DOHH2 (cell line): ENCODE results near the gene ADAMTS3.

Experiments used
- H3F3A ChIP-seq: fragments of 200-600 bp; sonication (generic), shearing (Covaris generic); 2 replicates; pipeline ENCODE4 v1.6.0; 2016; ENCODE audit warnings: antibody characterized with exemption, mild to moderate bottlenecking; ENCODE audit not compliant: control insufficient read depth, insufficient read depth
- H3K27ac ChIP-seq: fragments of 200-600 bp; sonication (generic); 2 replicates; pipeline ENCODE4 v1.5.1; 2014; ENCODE audit warnings: low read depth, mild to moderate bottlenecking, low read length, moderate library complexity
- H3K27me3 ChIP-seq: fragments of 200-600 bp; sonication (generic); 2 replicates; pipeline ENCODE4 v1.6.1; 2014; ENCODE audit warnings: mild to moderate bottlenecking, low read length, mixed read lengths; ENCODE audit not compliant: control insufficient read depth
- H3K36me3 ChIP-seq: fragments of 200-600 bp; sonication (generic); 2 replicates; pipeline ENCODE4 v1.6.1; 2014; ENCODE audit warnings: mild to moderate bottlenecking, low read length, moderate library complexity, mixed read lengths; ENCODE audit not compliant: control insufficient read depth
- H3K4me1 ChIP-seq: fragments of 200-600 bp; sonication (generic); 2 replicates; pipeline ENCODE4 v1.6.1; 2014; ENCODE audit warnings: mild to moderate bottlenecking, low read length, mixed read lengths; ENCODE audit not compliant: control insufficient read depth
- H3K4me2 ChIP-seq: fragments of 200-600 bp; sonication (generic); 2 replicates; pipeline ENCODE4 v1.6.0; 2014; ENCODE audit warnings: mild to moderate bottlenecking, low read length, moderate library complexity
- H3K4me3 ChIP-seq: fragments of 200-600 bp; sonication (generic); 2 replicates; pipeline ENCODE4 v1.5.1; 2014; ENCODE audit warnings: mild to moderate bottlenecking, low read length, mixed read lengths
- H3K79me2 ChIP-seq: fragments of 200-600 bp; sonication (generic); 2 replicates; pipeline ENCODE4 v1.6.1; 2014; ENCODE audit warnings: mild to moderate bottlenecking, low read length, mixed read lengths; ENCODE audit not compliant: control insufficient read depth
- H3K9me2 ChIP-seq: fragments of 200-600 bp; sonication (generic); replicated peaks from 2 replicates; pipeline ENCODE4 v1.6.1; 2014; ENCODE audit warnings: mild to moderate bottlenecking, low read length, mixed read lengths; ENCODE audit not compliant: control insufficient read depth
- H3K9me3 ChIP-seq: fragments of 200-600 bp; sonication (generic); 2 replicates; pipeline ENCODE4 v1.6.1; 2014; ENCODE audit warnings: antibody characterized with exemption, low read length, mixed read lengths; ENCODE audit not compliant: control insufficient read depth, insufficient read depth
- H4K20me1 ChIP-seq: fragments of 200-600 bp; sonication (generic); 2 replicates; pipeline ENCODE4 v1.6.0; 2014; ENCODE audit warnings: low read depth, mild to moderate bottlenecking, antibody characterized with exemption, low read length, moderate library complexity; ENCODE audit not compliant: control insufficient read depth, insufficient read depth
- CTCF ChIP-seq: fragments of 200-600 bp; sonication (generic); IDR thresholded peaks from one replicate; pipeline ENCODE4 v1.5.1; 2014; ENCODE audit warnings: antibody characterized with exemption, mild to moderate bottlenecking, low read depth, low read length; ENCODE audit not compliant: poor library complexity, severe bottlenecking
- EZH2phosphoT487 ChIP-seq: fragments of 200-600 bp; sonication (generic); IDR thresholded peaks from 2 replicates; pipeline ENCODE4 v1.6.1; 2017; ENCODE audit warnings: borderline replicate concordance, mild to moderate bottlenecking, antibody characterized with exemption, low read length, moderate library complexity, mixed read lengths

Gene ADAMTS3

GRCh38 chr4:72536443-72536842 is 32.6 kb downstream of the ADAMTS3 start:
- no peaks in the 10 kb centered on the region for H3K79me2 ChIP-seq
- no peaks in the 10 kb centered on the region for H3K27me3 ChIP-seq
- no peak overlapping the region for H3K4me3 ChIP-seq
- peaks cover 2% of the 10 kb centered on the region; the same call in 1 of the 2 replicates for H3K9me3 ChIP-seq
- no peak overlapping the region for H3K27ac ChIP-seq
- no peak overlapping the region for H3K4me2 ChIP-seq
- no peaks in the 10 kb centered on the region for H4K20me1 ChIP-seq
- H3K9me2 ChIP-seq = no peaks in the 10 kb centered on the region
- no peaks in the 10 kb centered on the region for H3F3A ChIP-seq
- TF ChIP-seq EZH2phosphoT487 (no peak), CTCF (no peak)
- no peaks in the 10 kb centered on the region for H3K36me3 ChIP-seq
- H3K4me1 ChIP-seq = no peaks in the 10 kb centered on the region

GRCh38 chr4:72531768-72532290 is 37.2 kb downstream of the ADAMTS3 start:
- no peaks in the 10 kb centered on the region for H3K36me3 ChIP-seq
- no peaks in the 10 kb centered on the region for H3F3A ChIP-seq
- no peak overlapping the region for H3K4me2 ChIP-seq
- no peak overlapping the region for H3K27ac ChIP-seq
- no peaks in the 10 kb centered on the region for H3K9me3 ChIP-seq
- H3K27me3 ChIP-seq = no peaks in the 10 kb centered on the region
- TF ChIP-seq CTCF (no peak), EZH2phosphoT487 (no peak)
- no peaks in the 10 kb centered on the region for H3K4me1 ChIP-seq
- no peaks in the 10 kb centered on the region for H4K20me1 ChIP-seq
- H3K9me2 ChIP-seq = no peaks in the 10 kb centered on the region
- no peaks in the 10 kb centered on the region for H3K79me2 ChIP-seq
- H3K4me3 ChIP-seq = no peak overlapping the region

DNA sequence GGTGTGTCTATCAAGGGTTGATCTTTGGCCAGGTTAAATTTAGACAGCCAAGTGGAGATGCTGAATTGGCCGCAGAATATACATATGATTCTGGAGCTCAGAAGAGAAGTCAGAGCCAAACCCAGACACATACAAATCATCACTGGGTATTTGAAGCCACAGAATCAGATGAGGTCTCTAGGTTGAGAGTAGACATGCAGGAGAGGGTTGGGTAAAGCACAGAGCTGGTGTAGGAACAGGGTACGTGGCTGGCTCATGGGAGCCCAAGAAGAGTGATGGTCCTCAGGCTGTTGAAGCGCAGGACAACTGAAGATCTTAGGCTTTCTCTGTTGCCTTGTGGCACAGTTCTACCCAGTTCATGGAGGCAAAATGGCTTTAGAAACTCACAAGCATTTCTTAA is 37.7 kb downstream of the ADAMTS3 start:
- Histone ChIP-seq H3K27me3 (no peaks in the 10 kb centered on the region), H3K9me2 (no peaks in the 10 kb centered on the region), H3F3A (no peaks in the 10 kb centered on the region), H3K4me2 (no peak overlapping the region), H4K20me1 (no peaks in the 10 kb centered on the region), H3K79me2 (no peaks in the 10 kb centered on the region), H3K4me3 (no peak overlapping the region), H3K27ac (no peak overlapping the region), H3K4me1 (no peaks in the 10 kb centered on the region), H3K9me3 (no peaks in the 10 kb centered on the region), H3K36me3 (no peaks in the 10 kb centered on the region)
- no peak for TF ChIP-seq EZH2phosphoT487
- no peak for TF ChIP-seq CTCF
